HEK293 (cell line): ENCODE measurements around the gene TMEM171.

Experiments used
- CTCF ChIP-seq: fragments of 450-650 bp; formaldehyde crosslinking; IDR thresholded peaks from 2 replicates; pipeline ENCODE4 v1.5.1; 2016; ENCODE audit warnings: missing biosample characterization, missing genetic modification characterization
- KLF17 ChIP-seq: fragments of 450-650 bp; formaldehyde crosslinking; IDR thresholded peaks from 2 replicates; pipeline ENCODE4 v1.5.1; 2016; ENCODE audit warnings: missing biosample characterization, missing genetic modification characterization
- PRDM1 ChIP-seq: fragments of 450-650 bp; formaldehyde crosslinking; IDR thresholded peaks from 2 replicates; pipeline ENCODE4; 2016; ENCODE audit warnings: missing biosample characterization, missing genetic modification characterization
- REST ChIP-seq: fragments of 450-650 bp; formaldehyde crosslinking; IDR thresholded peaks from 2 replicates; pipeline ENCODE4 v1.5.1; 2016; ENCODE audit warnings: missing biosample characterization, missing genetic modification characterization
- YY1 ChIP-seq: fragments of 450-650 bp; formaldehyde crosslinking; IDR thresholded peaks from 2 replicates; pipeline ENCODE4 v1.5.1; 2018; ENCODE audit warnings: missing biosample characterization, missing genetic modification characterization
- ZBTB11 ChIP-seq: fragments of 450-650 bp; formaldehyde crosslinking; conservative IDR thresholded peaks from 2 replicates; pipeline ENCODE4 v1.5.1; 2016; ENCODE audit warnings: low read depth, missing biosample characterization, missing genetic modification characterization
- ZNF114 ChIP-seq: fragments of 450-650 bp; formaldehyde crosslinking; IDR thresholded peaks from 2 replicates; pipeline ENCODE4 v1.5.0; 2017; ENCODE audit warnings: missing biosample characterization, missing genetic modification characterization
- ZNF350 ChIP-seq: fragments of 450-650 bp; formaldehyde crosslinking; IDR thresholded peaks from 2 replicates; pipeline ENCODE4 v1.5.0; 2017; ENCODE audit warnings: missing biosample characterization, mild to moderate bottlenecking, missing genetic modification characterization
- ZNF624 ChIP-seq: fragments of 450-650 bp; formaldehyde crosslinking; IDR thresholded peaks from 2 replicates; pipeline ENCODE4 v1.5.1; 2017; ENCODE audit warnings: missing biosample characterization, missing genetic modification characterization

GRCh38 chr5:73158313-73158712 lies 37.9 kb downstream of the TMEM171 start:
- TF ChIP-seq REST (tag by site-specific recombination) = no peak
- TF ChIP-seq PRDM1 = no peak
- no peak for TF ChIP-seq ZNF114 (tag by site-specific recombination)
- no peak for TF ChIP-seq CTCF (tag by site-specific recombination)
- no peak for TF ChIP-seq KLF17
- TF ChIP-seq YY1 (tag by site-specific recombination) = no peak
- no peak for TF ChIP-seq ZNF350 (tag by site-specific recombination)
- no peak for TF ChIP-seq ZBTB11 (tag by site-specific recombination)
- no peak for TF ChIP-seq ZNF624 (tag by site-specific recombination)
